ENCODE results near the gene DCTD.

Gene DCTD

DNA sequence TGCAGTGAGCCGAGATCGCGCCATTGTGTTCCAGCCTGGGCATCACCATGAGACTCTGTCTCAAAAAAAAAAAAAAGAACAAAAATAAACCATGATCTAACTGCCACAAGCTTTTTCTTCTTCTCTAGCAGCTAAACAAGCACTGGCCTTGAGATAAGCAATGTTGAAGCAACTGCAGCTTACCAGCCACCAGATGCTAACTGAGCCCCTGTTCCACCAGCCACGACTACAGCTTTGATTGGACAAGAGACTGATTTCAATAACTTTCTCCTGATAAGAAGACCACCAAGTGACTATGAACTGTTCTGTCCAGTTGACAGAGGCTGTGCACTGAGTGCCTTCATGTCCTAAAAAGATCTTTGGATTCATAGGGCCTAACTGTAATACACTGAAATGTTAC lies 58.5 kb downstream of the DCTD start:
- Histone ChIP-seq H3K4me3 (ENCODE audit: low read depth, low read length) (no peak overlapping the region), H3K27ac (no peak overlapping the region), H3K27me3 (replicated peaks) (no peaks in the 10 kb centered on the region), H3K36me3 (replicated peaks) (no peaks in the 10 kb centered on the region)
- in situ Hi-C loops (cut with HindIII; ENCODE audit: low pct_ligation_motif_present, low sequenced_read_pairs): no loop called here
- TF ChIP-seq, protein P1, sequence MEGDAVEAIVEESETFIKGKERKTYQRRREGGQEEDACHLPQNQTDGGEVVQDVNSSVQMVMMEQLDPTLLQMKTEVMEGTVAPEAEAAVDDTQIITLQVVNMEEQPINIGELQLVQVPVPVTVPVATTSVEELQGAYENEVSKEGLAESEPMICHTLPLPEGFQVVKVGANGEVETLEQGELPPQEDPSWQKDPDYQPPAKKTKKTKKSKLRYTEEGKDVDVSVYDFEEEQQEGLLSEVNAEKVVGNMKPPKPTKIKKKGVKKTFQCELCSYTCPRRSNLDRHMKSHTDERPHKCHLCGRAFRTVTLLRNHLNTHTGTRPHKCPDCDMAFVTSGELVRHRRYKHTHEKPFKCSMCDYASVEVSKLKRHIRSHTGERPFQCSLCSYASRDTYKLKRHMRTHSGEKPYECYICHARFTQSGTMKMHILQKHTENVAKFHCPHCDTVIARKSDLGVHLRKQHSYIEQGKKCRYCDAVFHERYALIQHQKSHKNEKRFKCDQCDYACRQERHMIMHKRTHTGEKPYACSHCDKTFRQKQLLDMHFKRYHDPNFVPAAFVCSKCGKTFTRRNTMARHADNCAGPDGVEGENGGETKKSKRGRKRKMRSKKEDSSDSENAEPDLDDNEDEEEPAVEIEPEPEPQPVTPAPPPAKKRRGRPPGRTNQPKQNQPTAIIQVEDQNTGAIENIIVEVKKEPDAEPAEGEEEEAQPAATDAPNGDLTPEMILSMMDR (IDR thresholded peaks at IDR 0.05; ENCODE audit: low read depth, low read length, missing control alignments): no peak
- no peak for DNase-seq

DNA sequence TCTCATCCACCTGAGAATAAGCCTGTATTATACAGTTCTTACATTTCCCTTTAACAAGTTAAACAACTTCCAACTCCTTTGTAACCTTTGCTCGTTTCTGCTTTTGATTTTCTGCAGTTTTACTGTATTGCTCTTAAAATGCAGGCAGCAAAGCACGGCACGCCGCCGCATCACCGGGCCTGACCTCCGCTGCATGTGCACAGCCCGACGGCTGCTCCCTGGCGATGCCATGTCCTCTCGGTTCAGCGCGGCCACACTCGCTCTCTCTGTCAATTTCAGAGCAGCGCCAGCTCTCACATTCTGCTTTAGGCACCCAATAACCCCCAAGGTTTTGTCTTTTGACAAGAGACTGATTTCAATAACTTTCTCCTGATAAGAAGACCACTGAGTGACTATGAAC lies 60.3 kb downstream of the DCTD start:
- TF ChIP-seq, protein P1 (IDR thresholded peaks at IDR 0.05; ENCODE audit: low read depth, low read length, missing control alignments): no peak
- no peak overlapping the region for H3K4me3 ChIP-seq (ENCODE audit: low read depth, low read length)
- H3K36me3 ChIP-seq (replicated peaks): no peaks in the 10 kb centered on the region
- no peak for DNase-seq
- in situ Hi-C loops (cut with HindIII; ENCODE audit: low pct_ligation_motif_present, low sequenced_read_pairs): no loop called here
- no peak overlapping the region for H3K27ac ChIP-seq
- H3K27me3 ChIP-seq (replicated peaks): no peaks in the 10 kb centered on the region

DNA sequence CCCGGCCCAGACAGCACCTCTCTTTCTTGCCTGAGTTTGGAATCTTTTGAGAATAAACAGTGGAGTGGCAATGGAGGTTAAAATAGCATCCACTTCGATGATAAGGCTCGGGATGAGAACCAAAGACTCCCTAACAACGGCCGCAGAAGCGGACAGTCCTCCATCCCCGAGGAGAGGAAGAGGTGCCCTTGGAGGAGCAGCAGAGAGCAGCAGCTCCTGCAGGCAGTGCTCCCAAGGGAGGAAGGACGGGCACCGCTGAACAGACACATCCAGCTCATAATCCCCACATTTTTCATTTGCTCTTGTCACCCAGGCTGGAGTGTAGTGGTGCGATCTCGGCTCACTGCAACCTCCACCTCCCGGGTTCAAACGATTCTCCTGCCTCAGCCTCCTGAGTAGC lies 61.3 kb downstream of the DCTD start:
- H3K27me3 ChIP-seq (replicated peaks): no peaks in the 10 kb centered on the region
- TF ChIP-seq, protein P1 (IDR thresholded peaks at IDR 0.05; ENCODE audit: low read depth, low read length, missing control alignments): no peak
- DNase-seq: no peak
- no peak overlapping the region for H3K4me3 ChIP-seq (ENCODE audit: low read depth, low read length)
- no peak overlapping the region for H3K27ac ChIP-seq
- in situ Hi-C loops (cut with HindIII; ENCODE audit: low pct_ligation_motif_present, low sequenced_read_pairs): no loop called here
- no peaks in the 10 kb centered on the region for H3K36me3 ChIP-seq (replicated peaks)

DNA sequence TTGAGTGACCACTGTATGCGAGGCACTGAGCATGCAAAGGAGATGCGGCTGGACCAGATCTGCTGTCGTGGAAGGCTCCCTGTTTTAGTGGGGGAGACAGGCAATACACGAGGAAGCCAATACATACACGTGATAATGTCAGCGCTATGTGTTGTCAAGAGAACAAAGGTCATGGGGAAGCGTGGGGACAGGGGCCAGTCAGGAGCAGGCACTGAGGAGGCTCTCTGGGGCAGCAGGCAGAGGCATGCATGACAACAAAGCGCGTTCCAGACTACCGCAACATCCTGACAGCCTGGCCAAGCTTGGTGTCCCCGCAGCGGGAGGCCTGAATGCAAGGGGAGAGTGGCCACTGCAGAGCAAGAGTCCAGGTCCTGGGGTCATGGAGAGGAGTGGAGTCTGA lies 61.9 kb downstream of the DCTD start:
- TF ChIP-seq, protein P1 (IDR thresholded peaks at IDR 0.05; ENCODE audit: low read depth, low read length, missing control alignments): no peak
- no peak overlapping the region for H3K4me3 ChIP-seq (ENCODE audit: low read depth, low read length)
- in situ Hi-C loops (cut with HindIII; ENCODE audit: low pct_ligation_motif_present, low sequenced_read_pairs): no loop called here

DNA sequence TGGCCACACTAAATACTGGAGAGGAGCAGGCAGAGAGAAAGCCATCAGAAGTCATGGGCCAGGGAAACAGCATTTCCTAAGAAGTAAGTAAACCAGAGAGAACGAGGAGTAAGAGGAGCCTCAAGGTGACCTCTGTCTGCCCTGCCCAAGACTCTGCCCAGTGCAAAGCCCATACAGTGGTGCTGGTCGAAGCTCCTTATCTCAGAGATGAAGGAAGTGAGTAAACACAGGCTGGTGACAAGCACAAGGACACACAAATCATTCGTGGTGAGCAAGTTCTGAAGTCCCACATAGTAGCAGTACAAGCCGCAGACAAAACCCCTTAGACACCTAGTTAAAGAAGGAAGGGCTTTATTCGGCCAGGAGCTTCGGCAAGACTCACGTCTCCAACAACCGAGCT lies 62.7 kb downstream of the DCTD start:
- H3K4me3 ChIP-seq (ENCODE audit: low read depth, low read length): no peak overlapping the region
- H3K27ac ChIP-seq: no peak overlapping the region
- no peaks in the 10 kb centered on the region for H3K36me3 ChIP-seq (replicated peaks)
- TF ChIP-seq, protein P1 (IDR thresholded peaks at IDR 0.05; ENCODE audit: low read depth, low read length, missing control alignments): no peak
- DNase-seq: no peak
- in situ Hi-C loops (cut with HindIII; ENCODE audit: low pct_ligation_motif_present, low sequenced_read_pairs): no loop called here
- H3K27me3 ChIP-seq (replicated peaks): no peaks in the 10 kb centered on the region

More for the DNA sequence above, 61.9 kb downstream of the DCTD start:
- no peaks in the 10 kb centered on the region for H3K27me3 ChIP-seq (replicated peaks)
- H3K36me3 ChIP-seq (replicated peaks): no peaks in the 10 kb centered on the region
- DNase-seq: peak; percentile 46
- no peak overlapping the region for H3K27ac ChIP-seq

DNA sequence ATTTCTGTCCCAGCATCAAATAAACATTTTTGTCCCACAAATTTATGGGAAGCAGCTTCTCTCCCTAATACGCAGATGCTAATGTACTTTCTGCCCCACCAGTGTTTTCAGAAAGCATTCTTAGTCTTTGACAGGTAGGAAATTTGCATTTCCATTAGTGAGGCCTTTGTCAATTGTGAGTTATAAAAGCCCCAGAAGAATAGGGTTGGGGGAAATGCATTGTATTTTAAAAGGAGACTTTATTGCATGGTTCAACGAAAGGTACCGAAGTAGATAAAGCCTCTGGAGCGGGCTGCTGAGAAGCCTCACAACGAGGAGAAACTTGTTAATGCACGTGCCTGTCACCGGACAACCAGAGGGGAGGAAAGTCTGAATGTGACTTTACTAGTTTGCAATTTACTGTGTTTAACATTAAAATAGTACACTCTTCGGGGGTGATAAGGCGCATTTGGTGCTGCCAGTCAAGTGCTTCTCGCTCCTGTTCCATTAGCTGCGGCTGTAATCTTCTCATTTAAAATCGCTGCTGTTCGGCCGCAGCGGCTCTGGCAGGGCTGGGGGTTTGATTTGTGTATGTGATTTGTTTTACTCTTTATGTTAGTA lies 63.4 kb downstream of the DCTD start:
- TF ChIP-seq, protein P1 (IDR thresholded peaks at IDR 0.05; ENCODE audit: low read depth, low read length, missing control alignments): no peak
- H3K27ac ChIP-seq: no peak overlapping the region
- in situ Hi-C loops (cut with HindIII; ENCODE audit: low pct_ligation_motif_present, low sequenced_read_pairs): no loop called here

More for the DNA sequence above, 63.4 kb downstream of the DCTD start:
- H3K36me3 ChIP-seq (replicated peaks): no peaks in the 10 kb centered on the region
- no peaks in the 10 kb centered on the region for H3K27me3 ChIP-seq (replicated peaks)
- H3K4me3 ChIP-seq (ENCODE audit: low read depth, low read length): no peak overlapping the region
- no peak for DNase-seq
